GM18909 (cell line): Measurements from ENCODE around the gene CADM1.

Source experiments
- ATAC-seq: cut with Tn5 transposase; IDR thresholded peaks from one replicate; pipeline ENCODE4 v1.9.1; 2021; ENCODE audit warnings: mild to moderate bottlenecking; ENCODE audit not compliant: unreplicated experiment, poor library complexity

The CADM1 gene

GRCh38 chr11:115330684-115331482 is 173.3 kb downstream of the CADM1 start:
- no peak for ATAC-seq

GRCh38 chr11:115326526-115326925 is 177.7 kb downstream of the CADM1 start:
- ATAC-seq = no peak

- ATAC-seq = no peak
Observed at GRCh38 chr11:115325523-115325922, 178.7 kb downstream of the CADM1 start.

GRCh38 chr11:115324581-115325432 is 179.4 kb downstream of the CADM1 start:
- peak; percentile 61 for ATAC-seq

GRCh38 chr11:115322553-115323203 is 181.5 kb downstream of the CADM1 start:
- no peak for ATAC-seq

GRCh38 chr11:115321605-115322289 is 182.5 kb downstream of the CADM1 start:
- no peak for ATAC-seq

- no peak for ATAC-seq
Observed at GRCh38 chr11:115317277-115318185, 186.7 kb downstream of the CADM1 start.

- ATAC-seq = no peak
Observed at GRCh38 chr11:115316696-115317095, 187.5 kb downstream of the CADM1 start.

- ATAC-seq = no peak
Observed at GRCh38 chr11:115314330-115314920, 189.8 kb downstream of the CADM1 start.

- no peak for ATAC-seq
Observed at GRCh38 chr11:115313224-115313838, 190.9 kb downstream of the CADM1 start.

- ATAC-seq = no peak
Observed at GRCh38 chr11:115311949-115312348, 192.3 kb downstream of the CADM1 start.

GRCh38 chr11:115306689-115307088 is 197.5 kb downstream of the CADM1 start:
- no peak for ATAC-seq

GRCh38 chr11:115304774-115305472 is 199.3 kb downstream of the CADM1 start:
- no peak for ATAC-seq

- no peak for ATAC-seq
Observed at GRCh38 chr11:115303929-115304531, 200.2 kb downstream of the CADM1 start.

- ATAC-seq = no peak
Observed at GRCh38 chr11:115302946-115303703, 201.1 kb downstream of the CADM1 start.

GRCh38 chr11:115300660-115301428 is 203.4 kb downstream of the CADM1 start:
- ATAC-seq = no peak
